Thyroid gland (tissue), 4 donors: ENCODE measurements around the gene PTPRN2. TPM values are rescaled to one million over a fixed set of nuclear protein-coding genes. Genes with fewer than 3 reads are reported as not detected.

Source experiments
- DNase-seq, 2 donors: peaks; one replicate each; pipeline ENCODE4 v3.0.0-alpha.2; 2019
- H3K27ac ChIP-seq, 3 donors: fragments of 200-600 bp; sonication (generic); 1 replicate in 2 of 3; 2 replicates in 1 of 3; pipeline ENCODE4 v1.5.1; 2016 to 2019; ENCODE audit warnings: mild to moderate bottlenecking in 1 of 3, moderate library complexity in 1 of 3
- H3K27me3 ChIP-seq: fragments of 200-600 bp; sonication (generic); one replicate; pipeline ENCODE4 v1.5.1; 2019
- H3K36me3 ChIP-seq, 2 donors: fragments of 200-600 bp; sonication (generic); one replicate each; pipeline ENCODE4 v1.5.1; 2016 to 2019
- H3K4me1 ChIP-seq, 2 donors: fragments of 200-600 bp; sonication (generic); one replicate each; pipeline ENCODE4 v1.5.1; 2017 to 2019
- H3K4me3 ChIP-seq, 3 donors: fragments of 200-600 bp; sonication (generic); replicated peaks in 1 of 3; 1 replicate in 2 of 3; 2 replicates in 1 of 3; pipeline ENCODE4 v1.5.1; 2016; ENCODE audit warnings: mild to moderate bottlenecking in 1 of 3
- H3K9me3 ChIP-seq: fragments of 200-600 bp; sonication (generic); one replicate; pipeline ENCODE4 v1.5.1; 2017
- POLR2A ChIP-seq, 2 donors: fragments of 450-650 bp; IDR thresholded peaks; one replicate each; pipeline ENCODE4 v1.6.1; 2017; ENCODE audit warnings: antibody characterized with exemption in 2 of 2, mild to moderate bottlenecking in 2 of 2, moderate library complexity in 1 of 2
- WGBS, 2 donors: methylation state at CpG; one replicate each; pipeline ENCODE4 v1.1.5; 2017; 5-methylcytosine and 5-hydroxymethylcytosine counted together
- intact Hi-C: fragments of 100-400 bp; cut with DNase I; formaldehyde crosslinking; loops from one replicate; pipeline ENCODE4 v1.15.1; 2023
- total RNA-seq, 4 donors: library from RNA; depleted of rRNA; stranded (reverse); fragments of >200 nt; gene quantifications; one replicate each; pipeline ENCODE4 v1.2.3, GENCODE V29; 2016
- TF ChIP-seq, protein P1 (sequence below), 6 experiments: fragments of 200-600 bp in 3 of 6; fragments of 450-650 bp in 3 of 6; sonication (generic) in 3 of 6; IDR thresholded peaks; one replicate each; pipeline ENCODE4 v1.5.1; 2016 to 2019; ENCODE audit warnings: antibody characterized with exemption in 6 of 6, mild to moderate bottlenecking in 2 of 6, inconsistent platforms in 1 of 6, moderate library complexity in 1 of 6

The PTPRN2 gene
- total RNA-seq, 4 donors from 2014 or later = 4.2 to 9.9 (median 7.7) TPM

DNA sequence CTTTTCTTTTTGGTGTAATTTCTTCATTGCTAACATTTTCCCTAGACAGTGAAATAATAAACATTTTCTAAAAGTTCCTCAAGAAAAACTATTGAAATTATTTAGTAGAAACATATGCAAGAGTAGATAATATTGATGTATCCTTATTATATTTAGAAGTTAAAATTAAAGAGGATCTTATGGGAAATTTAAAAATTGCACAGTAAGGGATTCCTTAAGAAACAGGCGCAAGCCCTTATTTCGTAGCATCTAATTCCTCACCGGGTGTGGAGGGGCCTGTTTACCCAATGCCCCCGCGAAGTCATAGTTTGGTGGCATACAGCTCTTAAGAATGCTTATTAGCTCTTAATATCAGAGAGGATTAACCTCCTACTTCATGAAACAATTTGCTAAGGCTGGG, 783.7 kb downstream of the PTPRN2 start:
- Histone ChIP-seq H3K27me3 (no peaks in the 10 kb centered on the region), H3K27ac (no peak overlapping the region), H3K9me3 (no peaks in the 10 kb centered on the region), H3K36me3 (no peaks in the 10 kb centered on the region), H3K4me3 (no peak overlapping the region), H3K4me1 (no peaks in the 10 kb centered on the region)
- WGBS, 2 donors = 93 to 95% methylated on average over 5 of the region's 5 CpGs
- DNase-seq = no peak
- intact Hi-C loops = no loop called here
- TF ChIP-seq POLR2A (IDR thresholded peaks at IDR 0.05) = no peak
- TF ChIP-seq, protein P1, sequence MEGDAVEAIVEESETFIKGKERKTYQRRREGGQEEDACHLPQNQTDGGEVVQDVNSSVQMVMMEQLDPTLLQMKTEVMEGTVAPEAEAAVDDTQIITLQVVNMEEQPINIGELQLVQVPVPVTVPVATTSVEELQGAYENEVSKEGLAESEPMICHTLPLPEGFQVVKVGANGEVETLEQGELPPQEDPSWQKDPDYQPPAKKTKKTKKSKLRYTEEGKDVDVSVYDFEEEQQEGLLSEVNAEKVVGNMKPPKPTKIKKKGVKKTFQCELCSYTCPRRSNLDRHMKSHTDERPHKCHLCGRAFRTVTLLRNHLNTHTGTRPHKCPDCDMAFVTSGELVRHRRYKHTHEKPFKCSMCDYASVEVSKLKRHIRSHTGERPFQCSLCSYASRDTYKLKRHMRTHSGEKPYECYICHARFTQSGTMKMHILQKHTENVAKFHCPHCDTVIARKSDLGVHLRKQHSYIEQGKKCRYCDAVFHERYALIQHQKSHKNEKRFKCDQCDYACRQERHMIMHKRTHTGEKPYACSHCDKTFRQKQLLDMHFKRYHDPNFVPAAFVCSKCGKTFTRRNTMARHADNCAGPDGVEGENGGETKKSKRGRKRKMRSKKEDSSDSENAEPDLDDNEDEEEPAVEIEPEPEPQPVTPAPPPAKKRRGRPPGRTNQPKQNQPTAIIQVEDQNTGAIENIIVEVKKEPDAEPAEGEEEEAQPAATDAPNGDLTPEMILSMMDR (IDR thresholded peaks at IDR 0.05) = no peak

DNA sequence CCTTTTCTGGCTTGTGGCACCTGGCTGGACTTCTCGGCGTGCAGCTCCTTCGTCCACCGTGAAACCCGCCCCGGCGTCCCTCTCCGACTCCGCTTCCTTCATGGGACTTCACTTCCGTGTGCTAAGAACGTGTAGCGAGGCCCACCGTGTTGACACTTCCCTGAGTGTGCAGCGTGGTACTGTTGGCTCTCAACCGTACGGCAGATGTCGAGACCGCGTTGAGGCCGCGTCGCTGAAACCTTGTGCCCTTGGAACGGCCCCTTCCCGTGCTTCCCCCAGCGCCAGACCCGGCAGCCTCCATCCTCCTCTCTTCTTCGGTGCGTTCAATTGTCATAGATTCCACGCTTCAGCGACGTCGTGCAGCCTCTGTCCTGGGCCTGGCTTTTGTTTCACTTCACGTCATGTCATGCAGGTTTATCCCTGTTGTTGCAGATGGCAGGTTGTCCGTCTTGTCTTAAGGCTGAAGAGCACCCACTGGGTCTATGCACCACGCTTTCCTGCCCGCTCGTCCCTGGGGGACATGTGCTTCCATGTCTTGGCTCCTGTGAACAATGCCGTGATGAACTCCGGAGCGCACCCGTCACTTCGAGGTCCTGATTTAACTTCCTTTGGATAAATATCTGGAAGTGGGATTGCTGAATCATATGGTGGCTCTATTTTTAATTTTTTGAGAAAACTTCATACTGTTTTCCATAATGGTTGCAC, 785.5 kb downstream of the PTPRN2 start:
- intact Hi-C loops = no loop called here
- no peaks in the 10 kb centered on the region for H3K9me3 ChIP-seq
- no peaks in the 10 kb centered on the region for H3K4me1 ChIP-seq
- no peaks in the 10 kb centered on the region for H3K27me3 ChIP-seq
- no peak for DNase-seq
- no peak overlapping the region for H3K27ac ChIP-seq
- H3K36me3 ChIP-seq = no peaks in the 10 kb centered on the region
- H3K4me3 ChIP-seq = no peak overlapping the region
- TF ChIP-seq, protein P1 (IDR thresholded peaks at IDR 0.05) = no peak
- TF ChIP-seq POLR2A (IDR thresholded peaks at IDR 0.05) = no peak
- 93 to 94% methylated on average over 42 of the region's 42 CpGs for WGBS, 2 donors

DNA sequence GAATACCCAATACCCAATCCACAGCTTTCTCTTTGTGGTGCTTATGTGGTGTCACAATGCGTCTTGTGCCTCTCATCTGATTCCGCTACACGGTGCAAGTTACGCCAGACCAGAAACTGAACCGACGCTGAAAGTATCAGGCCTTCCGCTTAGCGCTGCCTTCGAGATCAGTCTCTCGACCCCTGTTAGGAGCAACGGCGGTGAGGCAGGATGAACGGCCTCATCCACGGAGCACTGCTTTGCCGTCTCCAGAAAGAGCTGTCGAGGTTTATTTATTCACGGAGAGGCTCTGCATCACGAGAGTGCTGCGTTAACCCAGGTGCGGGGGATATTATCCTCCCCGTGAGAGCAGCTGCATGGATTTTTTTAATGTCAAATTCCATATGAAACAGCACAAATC, 786.5 kb downstream of the PTPRN2 start:
- H3K9me3 ChIP-seq = no peaks in the 10 kb centered on the region
- intact Hi-C loops = no loop called here
- no peak overlapping the region for H3K4me3 ChIP-seq
- H3K36me3 ChIP-seq = no peaks in the 10 kb centered on the region
- DNase-seq = no peak
- no peaks in the 10 kb centered on the region for H3K27me3 ChIP-seq
- H3K4me1 ChIP-seq = no peaks in the 10 kb centered on the region
- TF ChIP-seq, protein P1 (IDR thresholded peaks at IDR 0.05) = no peak
- no peak for TF ChIP-seq POLR2A (IDR thresholded peaks at IDR 0.05)
- no peak overlapping the region for H3K27ac ChIP-seq
- 92 to 95% methylated on average over 21 of the region's 21 CpGs for WGBS, 2 donors

DNA sequence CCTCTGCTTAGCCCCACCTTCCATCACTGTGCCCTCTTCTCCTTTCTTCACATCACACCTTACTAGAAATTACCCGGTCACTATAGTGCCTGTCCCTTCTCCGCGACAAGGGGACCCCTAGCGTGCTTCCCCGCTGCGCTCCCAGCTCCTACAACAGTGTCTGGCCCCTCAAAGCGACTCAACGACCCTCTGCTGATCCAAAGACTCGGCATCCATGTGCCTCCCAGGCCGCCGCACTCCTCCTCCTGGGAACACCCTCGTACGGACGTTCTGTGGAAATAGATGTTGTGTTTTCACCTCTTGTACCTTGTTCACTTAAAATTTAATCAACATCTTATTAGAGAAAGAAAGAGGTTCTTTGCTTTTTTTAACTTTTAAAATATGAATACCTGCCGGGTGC, 787.3 kb downstream of the PTPRN2 start:
- TF ChIP-seq, protein P1 (IDR thresholded peaks at IDR 0.05) = no peak
- TF ChIP-seq POLR2A (IDR thresholded peaks at IDR 0.05) = no peak
- WGBS, 2 donors = 90 to 95% methylated on average over 15 of the region's 15 CpGs
- H3K4me1 ChIP-seq = no peaks in the 10 kb centered on the region
- H3K9me3 ChIP-seq = no peaks in the 10 kb centered on the region
- H3K4me3 ChIP-seq = no peak overlapping the region
- H3K27me3 ChIP-seq = no peaks in the 10 kb centered on the region
- H3K27ac ChIP-seq = no peak overlapping the region
- intact Hi-C loops = no loop called here
- DNase-seq = no peak
- no peaks in the 10 kb centered on the region for H3K36me3 ChIP-seq

DNA sequence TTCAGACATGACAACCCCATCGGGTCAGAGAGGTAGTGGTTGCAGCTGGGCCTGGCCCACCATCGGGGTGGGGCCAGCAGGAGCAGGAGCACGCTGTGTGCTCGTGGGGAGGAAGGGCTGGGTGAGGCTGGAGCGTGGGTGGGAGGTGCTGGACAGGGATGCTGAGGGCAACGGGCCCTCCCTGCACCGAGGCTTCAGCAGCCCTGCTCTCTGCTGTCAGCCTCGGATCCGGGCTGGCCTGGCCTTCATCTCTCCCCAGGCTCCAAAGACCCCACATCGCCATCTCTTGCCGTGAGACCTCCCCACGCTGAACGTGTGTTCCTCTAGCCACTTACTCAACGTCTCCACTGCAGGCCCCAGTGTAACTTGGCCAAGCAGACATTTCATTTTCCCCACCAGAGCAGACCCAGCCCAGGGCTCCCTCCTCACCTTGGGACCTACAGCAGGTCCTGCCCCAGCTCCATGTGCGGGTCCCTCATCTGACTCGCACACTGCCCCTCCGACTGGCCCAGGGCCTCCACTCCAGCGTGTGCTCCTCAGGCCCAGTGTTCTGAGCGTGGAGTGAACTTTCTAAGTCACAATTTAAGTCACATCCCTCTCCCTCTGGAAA, 788.4 kb downstream of the PTPRN2 start:
- no peaks in the 10 kb centered on the region for H3K36me3 ChIP-seq
- no peak overlapping the region for H3K4me3 ChIP-seq
- DNase-seq = no peak
- H3K9me3 ChIP-seq = no peaks in the 10 kb centered on the region
- H3K4me1 ChIP-seq = no peaks in the 10 kb centered on the region
- intact Hi-C loops = no loop called here
- 83 to 85% methylated on average over 19 of the region's 19 CpGs for WGBS, 2 donors
- H3K27me3 ChIP-seq = no peaks in the 10 kb centered on the region
- H3K27ac ChIP-seq = no peak overlapping the region
- TF ChIP-seq, protein P1 (IDR thresholded peaks at IDR 0.05) = no peak
- TF ChIP-seq POLR2A (IDR thresholded peaks at IDR 0.05) = no peak
